GM12875 (cell line): ENCODE results near the gene VCAN.

Experiments used
- H3K4me3 ChIP-seq: one replicate; pipeline ENCODE4 v1.5.1; 2011; ENCODE audit warnings: low read depth, low read length, control low read depth
- CTCF ChIP-seq: IDR thresholded peaks from 2 replicates; pipeline ENCODE4 v1.5.1; 2011; ENCODE audit warnings: low read depth, mild to moderate bottlenecking, control low read depth, inconsistent platforms, low read length, moderate library complexity, borderline replicate concordance; ENCODE audit not compliant: insufficient read depth

Gene VCAN

GRCh38 chr5:83494087-83494620 lies 22.6 kb downstream of the VCAN start:
- no peak for TF ChIP-seq CTCF
- H3K4me3 ChIP-seq = no peak overlapping the region

- H3K4me3 ChIP-seq = no peak overlapping the region
- TF ChIP-seq CTCF = no peak
Observed at GRCh38 chr5:83494666-83495065, 23.1 kb downstream of the VCAN start.

GRCh38 chr5:83496626-83497025 lies 25.1 kb downstream of the VCAN start:
- H3K4me3 ChIP-seq = no peak overlapping the region
- no peak for TF ChIP-seq CTCF

- TF ChIP-seq CTCF = no peak
- no peak overlapping the region for H3K4me3 ChIP-seq
Observed at GRCh38 chr5:83498585-83498984, 27.0 kb downstream of the VCAN start.

- TF ChIP-seq CTCF = no peak
Observed at GRCh38 chr5:83503662-83504061, 32.1 kb downstream of the VCAN start.

GRCh38 chr5:83507431-83507830 lies 35.9 kb downstream of the VCAN start:
- no peak for TF ChIP-seq CTCF
- H3K4me3 ChIP-seq = no peak overlapping the region

More at GRCh38 chr5:83503662-83504061, 32.1 kb downstream of the VCAN start:
- no peak overlapping the region for H3K4me3 ChIP-seq

- TF ChIP-seq CTCF = no peak
- H3K4me3 ChIP-seq = no peak overlapping the region
Observed at GRCh38 chr5:83509540-83509939, 38.0 kb downstream of the VCAN start.
